Neural progenitor cell (in vitro differentiated cells): ENCODE measurements around the gene PDP2.

Experiments
- EZH2phosphoT487 ChIP-seq: fragments of 200-600 bp; sonication (generic); IDR thresholded peaks from 2 replicates; pipeline ENCODE4 v1.6.1; 2017; ENCODE audit warnings: antibody characterized with exemption
- TF ChIP-seq, protein P1 (sequence below): fragments of 200-600 bp; sonication (generic); IDR thresholded peaks from 2 replicates; pipeline ENCODE4 v1.5.1; 2017; ENCODE audit warnings: antibody characterized with exemption, mild to moderate bottlenecking

DNA sequence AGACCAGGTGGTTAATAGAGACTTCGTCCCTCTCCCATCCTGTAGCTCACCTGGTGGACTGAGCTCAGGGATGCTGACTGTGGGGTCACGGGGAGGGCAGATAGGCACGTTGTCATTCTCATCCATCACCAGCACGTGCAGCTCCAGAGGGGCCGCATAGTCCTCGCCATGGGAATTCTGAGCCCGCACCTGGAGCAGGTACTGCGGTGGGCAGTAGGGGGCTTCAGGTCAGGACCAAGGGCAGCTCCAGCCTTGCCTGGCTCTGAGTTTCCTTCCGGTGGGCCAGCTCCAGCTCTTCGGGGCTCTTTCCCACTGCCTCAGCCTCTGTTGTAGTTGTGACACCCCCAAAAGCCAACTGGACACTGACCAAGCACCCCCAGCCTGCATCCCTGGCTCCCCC lies 32.8 kb downstream of the PDP2 start:
- TF ChIP-seq, protein P1, sequence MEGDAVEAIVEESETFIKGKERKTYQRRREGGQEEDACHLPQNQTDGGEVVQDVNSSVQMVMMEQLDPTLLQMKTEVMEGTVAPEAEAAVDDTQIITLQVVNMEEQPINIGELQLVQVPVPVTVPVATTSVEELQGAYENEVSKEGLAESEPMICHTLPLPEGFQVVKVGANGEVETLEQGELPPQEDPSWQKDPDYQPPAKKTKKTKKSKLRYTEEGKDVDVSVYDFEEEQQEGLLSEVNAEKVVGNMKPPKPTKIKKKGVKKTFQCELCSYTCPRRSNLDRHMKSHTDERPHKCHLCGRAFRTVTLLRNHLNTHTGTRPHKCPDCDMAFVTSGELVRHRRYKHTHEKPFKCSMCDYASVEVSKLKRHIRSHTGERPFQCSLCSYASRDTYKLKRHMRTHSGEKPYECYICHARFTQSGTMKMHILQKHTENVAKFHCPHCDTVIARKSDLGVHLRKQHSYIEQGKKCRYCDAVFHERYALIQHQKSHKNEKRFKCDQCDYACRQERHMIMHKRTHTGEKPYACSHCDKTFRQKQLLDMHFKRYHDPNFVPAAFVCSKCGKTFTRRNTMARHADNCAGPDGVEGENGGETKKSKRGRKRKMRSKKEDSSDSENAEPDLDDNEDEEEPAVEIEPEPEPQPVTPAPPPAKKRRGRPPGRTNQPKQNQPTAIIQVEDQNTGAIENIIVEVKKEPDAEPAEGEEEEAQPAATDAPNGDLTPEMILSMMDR, result no peak
- TF ChIP-seq EZH2phosphoT487, result no peak
